ENCODE results near the gene KISS1R.
"Not testable (repeated sequence)": the region's sequence is repeated elsewhere in the genome, so short reads cannot be mapped to it uniquely, and the experiment has no call there.

Gene KISS1R

DNA sequence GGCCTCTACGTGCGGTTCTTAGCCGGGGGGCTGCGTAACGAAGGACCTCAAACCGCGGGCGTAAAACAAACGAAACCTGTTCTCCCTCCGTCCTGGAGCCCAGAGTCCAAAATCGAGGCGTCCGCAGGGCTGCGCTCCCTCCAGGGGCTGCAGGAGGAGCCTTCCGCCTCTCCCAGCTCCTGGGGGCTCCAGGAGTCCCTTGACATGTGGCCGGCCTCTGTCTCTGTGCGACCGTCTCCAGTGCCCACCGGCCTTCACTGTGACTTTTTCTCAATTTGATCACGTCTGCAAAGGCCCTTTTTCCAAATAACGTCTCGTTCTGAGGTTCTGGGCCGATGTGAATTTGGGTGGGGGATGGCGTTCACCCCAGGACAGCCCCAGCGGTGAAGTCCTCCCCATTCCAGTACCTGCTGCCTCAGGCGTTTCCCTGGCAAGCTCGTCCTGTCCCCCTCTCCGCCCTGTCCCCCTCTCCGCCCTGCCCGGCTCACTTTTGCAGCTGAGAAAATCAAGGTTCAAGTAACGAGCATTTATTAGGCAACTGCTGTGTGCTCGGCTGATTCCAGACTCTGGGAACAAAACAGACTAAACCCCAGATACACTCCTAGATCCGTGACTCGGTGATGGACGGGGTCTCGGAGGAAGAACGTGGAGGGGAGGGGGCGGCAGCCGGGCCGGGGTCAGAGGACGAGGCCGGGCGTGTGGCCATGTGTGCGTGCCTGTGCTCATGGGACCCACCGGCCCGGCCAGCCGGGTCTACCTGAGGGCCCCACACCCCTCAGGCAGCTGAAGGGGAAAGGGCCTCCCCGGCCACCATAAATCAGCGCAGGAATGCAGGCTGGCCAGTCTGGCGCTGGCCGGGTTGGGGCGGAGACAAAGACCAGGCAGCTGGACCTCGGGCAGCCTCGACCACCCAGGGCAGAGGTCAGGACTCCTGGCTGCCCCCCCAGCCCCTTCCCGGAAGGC is 39.0 kb downstream of the KISS1R start:
- no peak for DNase-seq

DNA sequence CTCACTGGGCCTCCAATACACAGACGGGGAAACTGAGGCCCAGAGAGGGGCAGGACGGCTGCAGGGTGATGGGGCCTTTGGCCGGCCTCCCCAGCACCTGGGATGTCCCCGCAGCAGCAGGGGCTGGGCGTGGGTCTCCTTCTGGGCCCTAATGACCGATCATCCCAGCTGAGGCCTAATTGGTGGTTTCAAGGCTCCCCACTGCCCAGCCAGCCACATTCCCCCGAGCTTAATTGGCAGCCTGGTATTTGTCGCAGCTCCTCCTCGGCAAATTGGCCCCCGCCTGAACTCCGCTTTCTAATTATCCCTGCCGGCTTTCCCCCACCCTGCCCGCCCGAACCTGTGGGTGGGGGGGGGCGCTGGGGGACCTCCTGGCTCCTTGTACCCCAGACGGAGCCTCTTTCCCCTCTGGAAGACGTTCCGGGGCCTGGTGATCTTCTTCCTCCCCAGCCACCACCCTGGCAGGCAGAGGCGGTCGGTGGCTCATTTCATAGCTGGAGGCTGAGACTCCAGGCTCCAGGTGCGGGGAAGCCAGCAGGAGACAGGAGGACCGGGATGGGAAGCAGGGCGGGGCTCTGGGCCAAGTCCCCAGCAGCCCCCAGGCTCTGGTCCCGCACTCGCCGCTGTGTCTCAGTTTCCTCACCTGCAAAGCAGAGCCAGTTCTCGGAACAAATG is 39.8 kb downstream of the KISS1R start:
- DNase-seq = no peak

DNA sequence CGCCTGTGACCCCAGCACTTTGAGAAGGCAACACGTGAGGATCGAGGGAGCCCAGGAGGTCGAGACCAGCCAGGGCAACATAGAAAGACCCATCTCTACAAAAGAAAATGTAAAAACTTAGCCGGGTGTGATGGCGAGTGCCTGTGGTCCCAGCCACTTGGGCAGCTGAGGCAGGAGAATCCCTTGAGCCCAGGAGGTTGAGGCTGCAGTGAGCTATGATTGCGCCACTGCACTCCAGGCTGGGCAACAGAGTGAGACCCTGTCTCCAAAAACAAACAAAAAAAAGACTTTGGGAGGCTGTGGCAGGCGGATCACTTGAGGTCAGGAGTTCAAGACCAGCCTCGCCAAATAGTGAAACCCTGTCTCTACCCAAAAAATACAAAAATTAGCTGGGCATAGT is 40.4 kb downstream of the KISS1R start:
- DNase-seq = not testable (repeated sequence)

DNA sequence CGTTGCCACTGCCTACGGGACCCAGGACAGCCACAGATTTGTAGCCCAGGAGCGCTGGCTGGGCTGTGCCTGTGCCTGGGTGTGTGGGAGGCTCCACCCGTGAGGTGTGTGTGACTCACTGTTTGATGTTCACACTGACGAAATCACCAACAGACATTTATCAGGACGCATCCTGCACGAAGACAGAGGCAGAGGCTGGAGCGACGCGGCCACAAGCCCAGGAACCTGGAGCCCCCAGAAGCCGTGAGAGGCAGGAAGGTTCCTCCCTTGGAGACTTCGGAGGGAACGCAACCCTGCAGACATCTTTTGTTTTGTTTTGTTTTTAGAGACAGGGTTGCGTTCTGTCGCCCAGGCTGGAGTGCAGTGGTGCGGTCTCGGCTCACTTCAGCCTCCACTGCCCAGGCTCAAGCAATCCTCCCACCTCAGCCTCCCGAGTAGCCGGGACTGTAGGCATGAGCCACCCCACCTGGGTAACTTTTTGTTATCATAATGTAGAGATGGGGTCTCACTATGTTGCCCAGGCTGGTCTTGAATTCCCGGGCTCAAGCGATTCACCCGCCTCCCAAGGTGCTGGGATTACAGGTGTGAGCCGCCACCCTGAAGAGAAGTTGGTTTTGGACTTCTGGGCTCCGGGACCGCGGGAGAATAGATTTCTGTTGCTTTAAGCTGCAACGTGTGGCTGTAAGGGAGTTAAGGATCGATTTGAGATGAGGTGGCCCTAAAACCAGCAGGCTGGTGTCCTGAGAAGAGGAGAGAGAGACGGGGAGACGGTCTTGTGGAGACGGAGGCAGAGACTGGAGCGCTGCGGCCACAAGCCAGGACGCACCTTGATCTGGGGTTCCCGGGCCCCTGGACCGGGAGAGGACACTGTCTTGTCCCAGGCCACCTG is 42.1 kb downstream of the KISS1R start:
- DNase-seq = peak; percentile 32

DNA sequence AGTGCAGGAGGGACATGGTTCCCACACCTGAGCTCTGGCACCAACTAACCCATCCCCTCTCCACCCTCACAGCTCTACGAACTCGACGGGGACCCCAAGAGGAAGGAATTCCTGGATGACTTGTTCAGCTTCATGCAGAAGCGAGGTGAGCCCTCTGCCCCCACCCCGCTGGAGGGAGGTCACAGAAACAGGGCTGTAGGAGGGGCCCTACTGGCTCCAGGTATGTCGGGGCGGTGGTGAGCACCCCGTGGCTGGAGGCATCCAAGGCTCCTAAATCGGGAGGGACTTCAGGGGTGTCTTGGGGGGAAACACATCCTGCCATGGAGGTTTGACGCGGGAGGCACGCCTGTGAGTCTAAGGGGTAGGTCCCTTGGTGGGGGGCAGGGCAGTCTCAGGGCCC is 42.9 kb downstream of the KISS1R start:
- DNase-seq = no peak

DNA sequence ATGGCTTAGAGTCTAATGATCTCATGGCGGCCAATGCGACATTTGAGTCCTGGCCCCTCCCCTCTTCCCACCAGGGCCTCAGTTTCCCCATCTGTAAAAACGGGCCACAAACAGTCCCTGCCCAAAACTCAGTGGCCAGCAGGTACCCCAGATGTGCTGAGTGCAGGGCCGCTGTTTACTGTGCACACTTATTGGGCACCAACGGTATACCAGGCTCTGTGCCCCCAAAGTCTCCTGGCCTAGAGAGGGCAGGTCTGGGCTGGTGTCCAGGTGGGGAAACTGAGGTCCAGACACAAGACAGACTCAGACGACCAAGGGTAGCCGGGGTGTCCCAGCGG is 43.4 kb downstream of the KISS1R start:
- no peak for DNase-seq

DNA sequence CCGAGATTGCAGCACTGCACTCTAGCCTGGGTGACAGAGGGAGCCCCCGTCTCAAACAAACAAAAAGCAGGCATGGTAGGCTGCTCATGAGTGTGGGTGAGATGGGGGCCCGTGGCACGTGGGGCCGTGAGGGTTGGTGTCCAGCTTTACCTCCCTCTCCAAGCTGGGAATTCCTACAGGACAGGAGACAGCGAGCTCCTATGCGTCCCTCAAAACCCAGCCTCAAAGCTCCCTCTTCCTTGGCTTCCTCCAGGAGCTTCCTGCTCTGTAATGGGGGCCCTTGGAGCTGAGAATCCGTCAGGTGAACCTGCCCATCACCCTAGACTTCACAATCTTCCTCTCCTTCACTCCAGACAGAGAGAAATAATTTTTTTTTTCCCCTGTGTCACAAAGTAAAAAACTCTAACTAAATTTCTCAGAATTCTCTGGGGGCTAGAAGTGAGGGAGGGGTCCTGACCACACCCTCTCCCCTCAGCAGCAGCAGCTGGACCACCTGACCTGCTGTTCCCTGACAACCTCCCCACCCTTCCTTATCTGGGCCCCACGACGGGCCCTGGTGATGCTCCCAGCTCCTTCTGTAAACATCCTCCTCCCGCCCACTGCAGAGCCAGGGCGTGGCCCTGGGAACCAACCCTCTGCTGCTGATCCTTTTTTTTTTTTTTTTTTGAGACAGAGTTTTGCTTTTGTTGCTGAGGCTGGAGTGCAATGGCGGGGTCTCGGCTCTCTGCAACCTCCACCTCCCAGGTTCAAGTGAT is 44.9 kb downstream of the KISS1R start:
- no peak for DNase-seq

DNA sequence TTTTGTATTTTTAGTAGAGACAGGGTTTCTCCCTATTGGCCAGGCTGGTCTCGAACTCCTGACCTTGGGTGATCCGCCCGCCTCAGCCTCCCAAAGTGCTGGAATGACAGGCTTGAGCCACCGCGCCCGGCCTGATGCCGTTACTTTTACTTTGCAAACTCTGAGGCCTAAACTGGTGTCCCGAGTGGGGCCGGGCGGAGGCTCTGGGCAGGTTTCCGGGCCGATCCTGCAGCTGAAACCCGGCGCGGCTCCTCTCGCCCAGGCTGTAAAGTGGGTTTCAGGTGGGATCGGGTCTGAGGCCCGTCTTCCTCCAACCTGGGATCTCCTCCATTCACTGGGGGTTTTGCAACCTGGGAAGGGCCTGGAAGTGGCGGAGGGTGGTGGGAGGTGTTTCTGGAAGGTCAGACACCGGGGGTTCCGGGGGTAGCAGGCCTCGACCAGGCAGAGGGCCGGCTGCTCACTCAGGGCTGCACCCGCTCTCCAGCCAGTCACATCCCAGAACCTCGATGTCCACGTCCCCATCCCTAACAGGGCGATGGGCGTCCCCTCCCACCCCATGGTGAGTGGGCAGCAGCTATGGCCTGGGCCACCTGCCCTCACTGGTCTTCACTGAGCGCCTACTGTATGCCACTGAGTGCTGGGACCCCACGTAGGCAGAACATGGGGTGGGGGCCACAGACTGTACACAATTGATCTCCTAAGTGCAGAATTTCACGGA is 45.7 kb downstream of the KISS1R start:
- DNase-seq = no peak

DNA sequence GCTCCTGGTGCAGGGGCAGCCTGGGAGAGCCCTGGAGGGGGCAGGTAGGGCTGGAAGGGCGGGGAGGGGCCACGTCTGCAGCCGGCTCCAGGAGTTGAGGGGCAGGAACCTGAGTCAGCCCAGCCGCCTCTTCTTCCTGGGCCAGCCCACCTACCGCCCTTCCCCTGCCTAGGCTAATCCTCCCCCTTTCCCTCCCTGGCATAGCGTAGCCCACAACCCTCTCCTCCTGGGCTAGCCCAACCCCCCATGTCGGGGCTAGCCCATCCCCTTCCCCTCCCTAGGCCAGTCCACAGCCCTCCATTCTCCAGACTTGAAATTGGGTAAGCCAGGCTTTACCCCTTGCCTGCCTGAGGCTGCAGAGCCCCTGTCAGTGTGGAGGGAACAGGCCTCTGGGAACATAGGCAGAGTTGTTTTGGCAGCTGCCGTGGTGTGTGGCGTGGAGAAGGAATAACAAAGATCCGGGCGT is 46.4 kb downstream of the KISS1R start:
- no peak for DNase-seq

DNA sequence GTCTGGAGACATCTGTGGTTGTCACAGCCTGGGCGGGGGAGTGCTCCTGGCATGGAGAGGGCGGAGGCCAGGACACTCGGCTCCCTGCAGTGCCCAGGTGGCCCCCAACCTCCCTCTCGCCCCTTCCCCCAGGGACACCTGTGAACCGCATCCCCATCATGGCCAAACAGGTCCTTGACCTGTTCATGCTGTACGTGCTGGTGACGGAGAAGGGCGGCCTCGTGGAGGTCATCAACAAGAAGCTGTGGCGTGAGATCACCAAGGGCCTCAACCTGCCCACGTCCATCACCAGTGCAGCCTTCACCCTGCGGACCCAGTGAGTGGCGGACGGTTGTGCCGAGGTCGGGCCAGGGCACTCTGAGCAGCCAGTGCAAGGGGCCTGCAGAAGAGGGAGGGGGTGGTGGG is 47.0 kb downstream of the KISS1R start:
- no peak for DNase-seq

DNA sequence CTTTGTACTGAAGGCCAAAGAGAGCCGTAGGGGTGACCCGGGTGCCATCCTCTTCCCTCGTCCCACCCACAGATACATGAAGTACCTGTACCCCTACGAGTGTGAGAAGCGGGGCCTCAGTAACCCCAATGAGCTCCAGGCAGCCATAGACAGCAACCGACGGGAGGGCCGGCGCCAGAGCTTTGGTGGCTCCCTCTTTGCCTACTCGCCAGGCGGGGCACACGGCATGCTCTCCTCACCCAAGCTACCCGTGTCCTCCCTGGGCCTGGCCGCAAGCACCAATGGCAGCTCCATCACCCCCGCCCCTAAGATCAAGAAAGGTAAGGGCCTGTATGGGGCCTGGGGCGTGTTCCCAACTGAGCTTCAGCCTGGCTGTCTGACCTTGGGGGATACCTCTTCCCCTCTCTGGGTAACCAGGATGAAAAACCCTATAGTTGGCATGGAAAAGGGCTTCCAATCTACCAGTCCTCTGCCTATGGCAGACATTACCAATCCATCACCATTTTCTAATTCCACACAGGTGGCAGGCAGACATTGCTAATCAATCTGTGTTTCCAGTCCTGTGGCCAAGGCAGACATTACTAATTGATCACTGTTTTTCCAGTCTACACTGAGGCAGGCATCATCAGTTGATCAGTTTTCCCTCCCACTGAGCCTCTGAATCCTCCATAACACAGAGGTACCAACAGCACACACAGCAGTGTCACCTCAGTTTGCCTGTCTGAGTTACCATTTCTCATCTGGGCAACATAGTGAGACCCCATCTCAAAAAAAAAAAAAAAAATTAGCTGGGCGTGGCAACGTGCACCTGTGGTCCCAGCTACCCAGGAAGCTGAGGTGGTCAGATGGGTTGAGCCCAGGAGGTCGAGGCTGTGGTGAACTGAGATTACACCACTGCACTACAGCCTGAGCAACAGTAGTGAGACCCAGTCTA is 47.9 kb downstream of the KISS1R start:
- peak; percentile 27 for DNase-seq

DNA sequence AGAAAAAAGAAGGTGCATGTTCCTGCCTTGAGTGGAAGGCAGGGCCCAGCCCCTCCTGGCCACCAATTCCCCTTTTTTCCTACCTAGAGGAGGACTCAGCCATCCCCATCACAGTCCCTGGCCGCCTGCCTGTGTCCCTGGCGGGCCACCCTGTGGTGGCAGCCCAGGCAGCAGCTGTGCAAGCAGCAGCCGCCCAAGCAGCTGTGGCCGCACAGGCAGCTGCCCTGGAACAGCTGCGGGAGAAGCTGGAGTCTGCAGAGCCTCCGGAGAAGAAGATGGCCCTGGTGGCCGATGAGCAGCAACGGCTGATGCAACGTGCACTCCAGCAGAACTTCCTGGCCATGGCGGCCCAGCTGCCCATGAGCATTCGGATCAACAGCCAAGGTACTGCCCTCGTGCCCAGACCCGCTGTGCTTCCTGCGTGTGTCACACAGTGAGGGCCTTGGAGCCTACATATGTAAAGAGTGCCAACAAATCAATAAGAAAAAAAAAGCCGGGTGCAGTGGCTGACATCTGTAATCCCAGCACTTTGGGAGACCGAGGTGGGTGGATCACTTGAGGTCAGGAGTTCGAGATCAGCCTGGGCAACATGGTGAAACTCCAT is 49.5 kb downstream of the KISS1R start:
- DNase-seq = no peak
